Nephron progenitor cell (in vitro differentiated cells): Measurements from ENCODE around the gene EPHX1.

Source experiments
- DNase-seq: peaks from one replicate; pipeline ENCODE4 v3.0.0; 2021
- H3K27ac Mint-ChIP-seq: 2 replicates; pipeline ENCODE4 v1.8.0; 2021; ENCODE audit warnings: mild to moderate bottlenecking, moderate library complexity, mixed read lengths
- H3K27me3 Mint-ChIP-seq: 2 replicates; pipeline ENCODE4 v1.8.0; 2021; ENCODE audit warnings: mild to moderate bottlenecking, low read depth, mixed read lengths; ENCODE audit not compliant: poor library complexity
- H3K36me3 Mint-ChIP-seq: 2 replicates; pipeline ENCODE4 v1.8.0; 2021; ENCODE audit warnings: low read depth, mixed read lengths
- H3K4me1 Mint-ChIP-seq: 2 replicates; pipeline ENCODE4 v1.8.0; 2021; ENCODE audit warnings: mixed read lengths
- H3K4me3 Mint-ChIP-seq: 2 replicates; pipeline ENCODE4 v1.8.0; 2021; ENCODE audit warnings: mild to moderate bottlenecking, moderate library complexity, mixed read lengths
- H3K9me3 Mint-ChIP-seq: 2 replicates; pipeline ENCODE4 v1.8.0; 2021; ENCODE audit warnings: mild to moderate bottlenecking, moderate library complexity, mixed read lengths
- CTCF ChIP-seq: fragments of 200-600 bp; sonication (generic); IDR thresholded peaks from 2 replicates; pipeline ENCODE4 v1.5.0; 2021; ENCODE audit warnings: antibody characterized with exemption

The EPHX1 gene

GRCh38 chr1:225820522-225821120 lies 10.7 kb downstream of the EPHX1 start:
- Mint-ChIP-seq H3K36me3 (peaks cover 12% of the 10 kb centered on the region), H3K27ac (peak overlapping the region; percentile 24), H3K4me1 (peaks cover 80% of the 10 kb centered on the region), H3K9me3 (no peaks in the 10 kb centered on the region), H3K27me3 (peaks cover 3% of the 10 kb centered on the region), H3K4me3 (no peak overlapping the region)
- no peak for TF ChIP-seq CTCF
- DNase-seq, result no peak

GRCh38 chr1:225822655-225823403 lies 12.9 kb downstream of the EPHX1 start:
- DNase-seq, result no peak
- Mint-ChIP-seq H3K4me1 (peaks cover 78% of the 10 kb centered on the region), H3K27me3 (peaks cover 3% of the 10 kb centered on the region), H3K36me3 (peaks cover 12% of the 10 kb centered on the region), H3K9me3 (no peaks in the 10 kb centered on the region), H3K27ac (no peak overlapping the region), H3K4me3 (no peak overlapping the region)
- TF ChIP-seq CTCF, result no peak

GRCh38 chr1:225823811-225824261 lies 13.9 kb downstream of the EPHX1 start:
- no peak overlapping the region for H3K4me3 Mint-ChIP-seq
- peak overlapping the region; percentile 61 for H3K27ac Mint-ChIP-seq
- no peak for TF ChIP-seq CTCF
- no peaks in the 10 kb centered on the region for H3K9me3 Mint-ChIP-seq
- peaks cover 12% of the 10 kb centered on the region for H3K36me3 Mint-ChIP-seq
- peaks cover 3% of the 10 kb centered on the region for H3K27me3 Mint-ChIP-seq
- peaks cover 70% of the 10 kb centered on the region for H3K4me1 Mint-ChIP-seq
- no peak for DNase-seq

- Mint-ChIP-seq H3K4me1 (peaks cover 66% of the 10 kb centered on the region), H3K27ac (peak overlapping the region; percentile 99), H3K4me3 (peak overlapping the region; percentile 4), H3K27me3 (peaks cover 4% of the 10 kb centered on the region), H3K36me3 (peaks cover 15% of the 10 kb centered on the region), H3K9me3 (no peaks in the 10 kb centered on the region)
- TF ChIP-seq CTCF, result no peak
- no peak for DNase-seq
These were observed 14.6 kb downstream of the EPHX1 start for GRCh38 chr1:225824533-225824941.

- Mint-ChIP-seq H3K4me1 (peaks cover 60% of the 10 kb centered on the region), H3K9me3 (no peaks in the 10 kb centered on the region), H3K27ac (peak overlapping the region; percentile 99), H3K36me3 (peaks cover 17% of the 10 kb centered on the region), H3K27me3 (peaks cover 4% of the 10 kb centered on the region), H3K4me3 (no peak overlapping the region)
- no peak for DNase-seq
- TF ChIP-seq CTCF, result no peak
These were observed 15.2 kb downstream of the EPHX1 start for GRCh38 chr1:225825078-225825477.
